GM18909 (cell line): ENCODE results near the gene PIGB.
A peak's percentile ranks its signal among the peaks of the same experiment; 100 is the strongest.
"Not testable (repeated sequence)": the region's sequence is repeated elsewhere in the genome, so short reads cannot be mapped to it uniquely, and the experiment has no call there.

Experiments
- ATAC-seq: cut with Tn5 transposase; IDR thresholded peaks from one replicate; pipeline ENCODE4 v1.9.1; 2021; ENCODE audit warnings: mild to moderate bottlenecking; ENCODE audit not compliant: unreplicated experiment, poor library complexity

PIGB gene

GRCh38 chr15:55290528-55291057, 28.4 kb upstream of the PIGB start:
- peak; percentile 82 for ATAC-seq

GRCh38 chr15:55297315-55297714, 21.7 kb upstream of the PIGB start:
- ATAC-seq = no peak

GRCh38 chr15:55302801-55303200, 16.2 kb upstream of the PIGB start:
- not testable (repeated sequence) for ATAC-seq

GRCh38 chr15:55319537-55320237, 665 bp downstream of the PIGB start:
- ATAC-seq = peak; percentile 48

- no peak for ATAC-seq
Measured at GRCh38 chr15:55320238-55320550, 1.2 kb downstream of the PIGB start.

- ATAC-seq = no peak
Measured at GRCh38 chr15:55320963-55321362, 1.9 kb downstream of the PIGB start.

GRCh38 chr15:55322467-55322866, 3.4 kb downstream of the PIGB start:
- ATAC-seq = no peak

- ATAC-seq = no peak
Measured at GRCh38 chr15:55327387-55327786, 8.4 kb downstream of the PIGB start.

- no peak for ATAC-seq
Measured at GRCh38 chr15:55334371-55334770, 15.3 kb downstream of the PIGB start.

GRCh38 chr15:55334997-55335396, 16.0 kb downstream of the PIGB start:
- ATAC-seq = no peak

- no peak for ATAC-seq
Measured at GRCh38 chr15:55337160-55337559, 18.1 kb downstream of the PIGB start.

- ATAC-seq = no peak
Measured at GRCh38 chr15:55343168-55343567, 24.1 kb downstream of the PIGB start.

GRCh38 chr15:55344206-55344605, 25.2 kb downstream of the PIGB start:
- no peak for ATAC-seq

GRCh38 chr15:55348281-55348778, 29.3 kb downstream of the PIGB start:
- no peak for ATAC-seq

GRCh38 chr15:55349282-55349681, 30.3 kb downstream of the PIGB start:
- ATAC-seq = no peak

- ATAC-seq = no peak
Measured at GRCh38 chr15:55353025-55353424, 34.0 kb downstream of the PIGB start.

- no peak for ATAC-seq
Measured at GRCh38 chr15:55356985-55357585, 38.1 kb downstream of the PIGB start.

- no peak for ATAC-seq
Measured at GRCh38 chr15:55357774-55358173, 38.8 kb downstream of the PIGB start.

GRCh38 chr15:55358471-55358870, 39.4 kb downstream of the PIGB start:
- no peak for ATAC-seq

GRCh38 chr15:55360256-55360655, 41.2 kb downstream of the PIGB start:
- no peak for ATAC-seq

- ATAC-seq = no peak
Measured at GRCh38 chr15:55361048-55361447, 42.0 kb downstream of the PIGB start.

- ATAC-seq = no peak
Measured at GRCh38 chr15:55362641-55363040, 43.6 kb downstream of the PIGB start.
